GM23248 (cell line): ENCODE results near the gene MUC15. TPM values are rescaled to one million over a fixed set of nuclear protein-coding genes. Genes with fewer than 3 reads are reported as not detected.

Experiments used
- DNase-seq: peaks from one replicate; pipeline ENCODE4 v3.0.0-alpha.2; 2015
- H2AFZ ChIP-seq: fragments of 200-600 bp; sonication (generic); 2 replicates; pipeline ENCODE4 v1.6.1; 2016; ENCODE audit warnings: antibody characterized with exemption
- H3F3A ChIP-seq: fragments of 200-600 bp; sonication (generic); 2 replicates; pipeline ENCODE4 v1.6.1; 2016; ENCODE audit warnings: mild to moderate bottlenecking, antibody characterized with exemption, mixed run types; ENCODE audit not compliant: insufficient read depth
- H3K27ac ChIP-seq: fragments of 200-600 bp; sonication (generic); 2 replicates; pipeline ENCODE4 v1.5.1; 2016; ENCODE audit warnings: mild to moderate bottlenecking
- H3K27me3 ChIP-seq: fragments of 200-600 bp; sonication (generic); replicated peaks from 2 replicates; pipeline ENCODE4 v1.6.1; 2016; ENCODE audit warnings: mild to moderate bottlenecking; ENCODE audit not compliant: insufficient read depth
- H3K36me3 ChIP-seq: fragments of 200-600 bp; sonication (generic); 2 replicates; pipeline ENCODE4 v1.6.1; 2016; ENCODE audit warnings: low read depth, mild to moderate bottlenecking
- H3K4me1 ChIP-seq: fragments of 200-600 bp; sonication (generic); 2 replicates; pipeline ENCODE4 v1.6.1; 2016; ENCODE audit warnings: mild to moderate bottlenecking; ENCODE audit not compliant: insufficient read depth
- H3K4me2 ChIP-seq: fragments of 200-600 bp; sonication (generic); one replicate; pipeline ENCODE4 v1.6.1; 2016; ENCODE audit warnings: mild to moderate bottlenecking; ENCODE audit not compliant: unreplicated experiment
- H3K4me3 ChIP-seq: fragments of 200-600 bp; sonication (generic); 2 replicates; pipeline ENCODE4 v1.5.1; 2016; ENCODE audit warnings: mild to moderate bottlenecking
- H3K79me2 ChIP-seq: fragments of 200-600 bp; sonication (generic); 2 replicates; pipeline ENCODE4 v1.6.1; 2016; ENCODE audit warnings: mild to moderate bottlenecking; ENCODE audit not compliant: insufficient read depth
- H3K9ac ChIP-seq: fragments of 200-600 bp; sonication (generic); 2 replicates; pipeline ENCODE4 v1.6.1; 2016; ENCODE audit warnings: mild to moderate bottlenecking
- H3K9me2 ChIP-seq: fragments of 200-600 bp; sonication (generic); 2 replicates; pipeline ENCODE4 v1.6.1; 2016; ENCODE audit warnings: mixed run types, mild to moderate bottlenecking, moderate library complexity; ENCODE audit not compliant: insufficient read depth
- H3K9me3 ChIP-seq: fragments of 200-600 bp; sonication (generic); one replicate; pipeline ENCODE4 v1.6.1; 2017; ENCODE audit warnings: low read depth
- H4K20me1 ChIP-seq: fragments of 200-600 bp; sonication (generic); 2 replicates; pipeline ENCODE4 v1.6.0; 2016; ENCODE audit not compliant: insufficient read depth
- EZH2 ChIP-seq: fragments of 200-600 bp; sonication (generic); IDR thresholded peaks from 2 replicates; pipeline ENCODE4 v1.6.1; 2018; ENCODE audit warnings: antibody characterized with exemption, mild to moderate bottlenecking; ENCODE audit not compliant: insufficient read depth, poor library complexity, severe bottlenecking
- EZH2phosphoT487 ChIP-seq: fragments of 200-600 bp; sonication (generic); IDR thresholded peaks from 2 replicates; pipeline ENCODE4 v1.6.1; 2018; ENCODE audit warnings: antibody characterized with exemption, moderate library complexity, mild to moderate bottlenecking, low read depth; ENCODE audit not compliant: insufficient read depth
- WGBS, 2 experiments: methylation state at CpG; one replicate each; pipeline ENCODE4 v1.1.6; 2015 to 2017; ENCODE audit warnings: low lambda C conversion rate in 2 of 2, low coverage in 1 of 2; ENCODE audit errors: missing lambda C conversion rate in 2 of 2; 5-methylcytosine and 5-hydroxymethylcytosine counted together
- in situ Hi-C: fragments of 300-500 bp; cut with MboI; formaldehyde crosslinking; loops from 2 replicates; pipeline ENCODE4 v1.15.0; 2020
- polyA plus RNA-seq: library from polyadenylated mRNA; unstranded; fragments of >200 nt; fragmentation: Nextera tagmentation; extraction: Ambion mirVana; gene quantifications from 2 replicates; pipeline ENCODE4 v1.2.1, GENCODE V29; 2016
- total RNA-seq: library from RNA; depleted of rRNA; stranded (reverse); fragments of >200 nt; shearing (Covaris generic); gene quantifications from 2 replicates; pipeline ENCODE4 v1.2.3, GENCODE V29; 2014

Gene MUC15
- total and polyA plus RNA-seq, 2 experiments from 2014 or later: 0.06 TPM; not detected in 1

DNA sequence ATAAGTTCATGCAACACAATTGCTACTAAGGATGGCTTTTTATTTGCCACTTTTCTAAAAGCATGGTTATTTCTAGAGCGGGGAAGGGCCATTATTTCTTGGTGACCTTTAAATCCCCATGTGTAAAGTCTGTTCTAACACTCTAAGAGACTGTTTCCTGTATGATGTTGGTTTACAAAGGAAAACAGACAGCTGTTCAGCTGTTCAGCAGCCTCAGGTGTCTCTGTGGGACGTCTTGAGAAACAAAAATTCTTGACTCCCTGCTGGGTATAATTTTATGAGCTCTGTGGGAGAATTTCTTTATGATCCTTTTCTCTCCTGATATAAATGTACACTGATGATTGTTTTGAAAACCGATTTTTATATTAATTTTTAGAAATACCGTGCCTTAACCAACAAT, 13.9 kb downstream of the MUC15 start:
- no peak for DNase-seq
- H3K4me3 ChIP-seq: no peak overlapping the region
- H3K4me1 ChIP-seq: no peaks in the 10 kb centered on the region
- no peak overlapping the region for H3K9ac ChIP-seq
- no peak overlapping the region for H3K4me2 ChIP-seq
- no peak overlapping the region for H2AFZ ChIP-seq
- H3K9me3 ChIP-seq: no peaks in the 10 kb centered on the region
- 70 to 73% methylated on average over 4 of the region's 4 CpGs for WGBS, 2 experiments
- no peaks in the 10 kb centered on the region for H3K36me3 ChIP-seq
- no peaks in the 10 kb centered on the region for H3F3A ChIP-seq
- H3K9me2 ChIP-seq: no peaks in the 10 kb centered on the region
- H3K27ac ChIP-seq: no peak overlapping the region
- H3K27me3 ChIP-seq: no peaks in the 10 kb centered on the region
- TF ChIP-seq EZH2 (no peak), EZH2phosphoT487 (no peak)
- in situ Hi-C loops: no loop called here
- no peaks in the 10 kb centered on the region for H4K20me1 ChIP-seq
- no peaks in the 10 kb centered on the region for H3K79me2 ChIP-seq

DNA sequence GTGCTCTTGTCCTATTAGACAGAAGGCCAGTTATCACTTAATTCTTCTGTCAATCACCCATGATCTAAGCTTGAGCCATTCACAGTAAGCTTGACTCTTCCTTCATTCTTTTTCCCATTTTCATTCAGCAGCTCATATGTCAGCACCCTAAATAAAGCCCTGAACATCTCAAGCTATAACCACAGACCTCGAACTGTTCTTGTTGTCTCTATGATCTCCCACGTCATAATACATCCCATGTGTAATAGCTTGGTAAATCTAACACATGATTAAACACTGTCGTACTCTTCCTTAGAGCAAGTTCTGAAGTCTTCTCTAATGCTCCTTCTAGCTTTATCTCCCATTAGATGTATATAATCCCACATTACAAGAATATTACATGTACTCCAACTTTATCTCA, 14.4 kb downstream of the MUC15 start:
- no peak overlapping the region for H3K27ac ChIP-seq
- H3K79me2 ChIP-seq: no peaks in the 10 kb centered on the region
- no peaks in the 10 kb centered on the region for H3F3A ChIP-seq
- H3K4me1 ChIP-seq: no peaks in the 10 kb centered on the region
- no peaks in the 10 kb centered on the region for H3K9me3 ChIP-seq
- no peak overlapping the region for H3K4me3 ChIP-seq
- no peak for TF ChIP-seq EZH2phosphoT487
- TF ChIP-seq EZH2: no peak
- 16 to 17% methylated on average over 3 of the region's 3 CpGs for WGBS, 2 experiments
- no peak overlapping the region for H3K4me2 ChIP-seq
- in situ Hi-C loops: no loop called here
- H3K9ac ChIP-seq: no peak overlapping the region
- H3K36me3 ChIP-seq: no peaks in the 10 kb centered on the region
- no peaks in the 10 kb centered on the region for H3K9me2 ChIP-seq
- H2AFZ ChIP-seq: no peak overlapping the region
- DNase-seq: no peak
- no peaks in the 10 kb centered on the region for H3K27me3 ChIP-seq
- H4K20me1 ChIP-seq: no peaks in the 10 kb centered on the region

DNA sequence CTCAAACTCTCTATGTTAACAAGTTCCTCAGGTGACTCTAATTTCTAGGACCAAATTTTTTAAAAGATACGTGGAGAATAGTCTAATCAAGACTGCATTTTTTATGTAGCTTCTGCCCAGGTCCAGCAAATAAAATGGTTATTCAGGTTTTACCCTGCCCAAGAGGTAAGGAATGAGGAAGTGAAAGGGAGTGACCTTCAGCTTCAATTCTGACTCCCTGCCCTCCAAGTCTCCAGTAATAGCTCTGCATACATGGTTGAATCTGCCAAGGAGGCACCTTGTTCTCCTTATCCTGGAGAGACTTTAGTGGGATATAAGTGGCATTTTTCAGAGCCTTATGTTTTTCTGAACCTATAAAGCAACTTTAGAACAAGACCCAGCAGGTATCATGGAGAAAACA, 15.5 kb downstream of the MUC15 start:
- H3K79me2 ChIP-seq: no peaks in the 10 kb centered on the region
- H2AFZ ChIP-seq: no peak overlapping the region
- H3K4me2 ChIP-seq: no peak overlapping the region
- H3K9me3 ChIP-seq: no peaks in the 10 kb centered on the region
- H3K4me3 ChIP-seq: no peak overlapping the region
- no peak for TF ChIP-seq EZH2phosphoT487
- no peak for TF ChIP-seq EZH2
- 33 to 71% methylated on average over 1 of the region's 1 CpG for WGBS, 2 experiments
- no peaks in the 10 kb centered on the region for H3K27me3 ChIP-seq
- H3K9ac ChIP-seq: no peak overlapping the region
- H3K36me3 ChIP-seq: no peaks in the 10 kb centered on the region
- no peaks in the 10 kb centered on the region for H3K9me2 ChIP-seq
- no peak for DNase-seq
- no peaks in the 10 kb centered on the region for H3K4me1 ChIP-seq
- no peaks in the 10 kb centered on the region for H3F3A ChIP-seq
- no peaks in the 10 kb centered on the region for H4K20me1 ChIP-seq
- H3K27ac ChIP-seq: no peak overlapping the region
- in situ Hi-C loops: no loop called here

DNA sequence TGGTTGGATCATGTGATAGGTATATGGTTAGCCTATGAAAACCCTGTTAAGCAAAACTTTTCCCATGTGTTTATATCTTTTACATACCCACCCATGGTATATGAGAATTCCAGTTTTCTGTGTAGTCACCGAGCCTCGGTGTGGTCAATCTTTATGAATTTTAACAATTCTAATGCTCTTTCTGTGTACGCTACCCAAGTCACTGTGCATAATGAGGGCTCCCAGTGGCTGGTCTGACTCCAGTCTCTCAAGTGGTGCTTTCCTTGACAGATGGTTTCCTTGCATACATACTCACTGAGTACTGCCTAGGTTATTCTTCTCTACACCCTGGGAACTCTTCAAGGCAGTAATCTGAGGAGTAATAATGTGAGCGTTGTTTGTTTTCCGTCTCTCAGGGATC, 17.6 kb downstream of the MUC15 start:
- Histone ChIP-seq H3K27ac (no peak overlapping the region), H3K4me2 (no peak overlapping the region), H3K4me3 (no peak overlapping the region), H3K27me3 (no peaks in the 10 kb centered on the region), H3K36me3 (no peaks in the 10 kb centered on the region), H3F3A (no peaks in the 10 kb centered on the region), H3K9me2 (no peaks in the 10 kb centered on the region), H3K9ac (no peak overlapping the region), H3K79me2 (no peaks in the 10 kb centered on the region), H4K20me1 (no peaks in the 10 kb centered on the region), H3K4me1 (no peaks in the 10 kb centered on the region), H2AFZ (no peak overlapping the region), H3K9me3 (no peaks in the 10 kb centered on the region)
- TF ChIP-seq EZH2: no peak
- TF ChIP-seq EZH2phosphoT487: no peak
- in situ Hi-C loops: no loop called here
- WGBS, 2 experiments: 70 to 71% methylated on average over 5 of the region's 5 CpGs
- no peak for DNase-seq

DNA sequence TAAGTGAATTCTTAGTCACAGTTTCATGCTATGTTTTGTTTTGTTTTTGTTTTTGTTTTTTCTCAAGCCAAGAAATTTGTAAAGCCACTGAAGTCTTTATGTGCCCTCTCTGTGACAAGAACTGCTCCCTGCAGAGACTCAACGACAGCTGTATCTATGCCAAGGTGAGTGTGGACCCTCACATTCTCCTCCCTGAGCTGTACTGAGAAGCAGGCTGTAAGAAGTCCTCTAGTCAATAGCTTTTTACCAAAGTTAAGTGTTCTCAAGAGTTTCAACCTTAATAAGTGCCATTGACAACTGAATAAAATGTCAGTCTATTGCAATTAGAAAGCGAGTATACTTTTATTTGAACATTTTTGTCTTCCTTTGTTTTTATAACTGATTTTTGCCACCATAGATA, 18.9 kb downstream of the MUC15 start:
- no peaks in the 10 kb centered on the region for H3F3A ChIP-seq
- H3K9me2 ChIP-seq: no peaks in the 10 kb centered on the region
- no peaks in the 10 kb centered on the region for H3K9me3 ChIP-seq
- no peaks in the 10 kb centered on the region for H3K4me1 ChIP-seq
- no peak for TF ChIP-seq EZH2phosphoT487
- TF ChIP-seq EZH2: no peak
- in situ Hi-C loops: no loop called here
- H3K36me3 ChIP-seq: no peaks in the 10 kb centered on the region
- no peaks in the 10 kb centered on the region for H4K20me1 ChIP-seq
- H3K27ac ChIP-seq: no peak overlapping the region
- H3K27me3 ChIP-seq: no peaks in the 10 kb centered on the region
- H3K79me2 ChIP-seq: no peaks in the 10 kb centered on the region
- 41 to 46% methylated on average over 2 of the region's 2 CpGs for WGBS, 2 experiments
- DNase-seq: no peak
- H2AFZ ChIP-seq: no peak overlapping the region
- H3K9ac ChIP-seq: no peak overlapping the region
- no peak overlapping the region for H3K4me3 ChIP-seq
- no peak overlapping the region for H3K4me2 ChIP-seq
